ENCODE measurements around the gene KIF22. TPM values are rescaled to one million over a fixed set of nuclear protein-coding genes. Genes with fewer than 3 reads are reported as not detected.

Gene KIF22
- polyA plus RNA-seq, 3 donors = 22.0 to 46.2 (median 28.9) TPM

- TF ChIP-seq CTCF (IDR thresholded peaks at IDR 0.05) = no peak
- Mint-ChIP-seq H3K4me1 (peaks cover 68% of the 10 kb centered on the region), H3K9me3 (peaks cover 0 to 1% (median 0%) of the 10 kb centered on the region in 7 donors), H3K36me3 (peaks cover 25 to 38% of the 10 kb centered on the region in 2 donors), H3K27me3 (ENCODE audit: low read depth in 3 of 3) (peaks cover 0 to 1% (median 0%) of the 10 kb centered on the region in 3 donors), H3K27ac (peak overlapping the region; percentile 90 to 96 (median 91)), H3K4me3 (peak overlapping the region; percentile 96 to 98)
- Histone ChIP-seq H3K4me2 (replicated peaks; ENCODE audit: extremely low read depth, low read length, poor library complexity, severe bottlenecking) (peak overlapping the region; percentile 97), H4K20me1 (ENCODE audit: insufficient read depth, low read length) (peaks cover 80% of the 10 kb centered on the region), H3K79me2 (ENCODE audit: insufficient read depth, low read length) (peaks cover 94% of the 10 kb centered on the region), H3K9ac (ENCODE audit: insufficient read depth, low read length, poor library complexity, severe bottlenecking) (peak overlapping the region; percentile 66), H3K36me3 (replicated peaks in 1 of 2; ENCODE audit: control insufficient read depth in 1 of 2, insufficient read depth in 2 of 2, low read length in 2 of 2) (peaks cover 16 to 32% of the 10 kb centered on the region in 2 donors), H2AFZ (ENCODE audit: insufficient read depth, low read depth, low read length, poor library complexity, severe bottlenecking) (peak overlapping the region; percentile 71), H3K27me3 (ENCODE audit: control insufficient read depth in 2 of 2, insufficient read depth in 2 of 2, low read length in 2 of 2) (no peaks in the 10 kb centered on the region), H3K9me3 (replicated peaks in 1 of 2; ENCODE audit: control insufficient read depth in 1 of 2, insufficient read depth in 1 of 2, low read length in 2 of 2) (no peaks in the 10 kb centered on the region), H3K27ac (ENCODE audit: low read depth in 1 of 2, low read length in 2 of 2) (peak overlapping the region; percentile 44 to 88), H3K4me3 (replicated peaks in 1 of 3; ENCODE audit: low read depth in 2 of 3, low read length in 3 of 3) (peak overlapping the region; percentile 69 to 99 (median 80)), H3K4me1 (ENCODE audit: control insufficient read depth in 1 of 2, insufficient read depth in 2 of 2, low read length in 2 of 2) (peaks cover 50 to 62% of the 10 kb centered on the region in 2 donors)
- WGBS (ENCODE audit: insufficient coverage) = 41% methylated on average over 8 of the region's 11 CpGs
- intact Hi-C loops (cut with micrococcal nuclease) = loop anchor here in 1 of 2 donors (5.0 kb wide), 1 partner anchor 41 kb away; the partner anchor contains the start of gene CDIPT
- peak in 1 of 3 donors; percentile 10 for DNase-seq
These were observed 30.4 kb downstream of the KIF22 start for GRCh38 chr16:29820730-29821642.

GRCh38 chr16:29821643-29822115 is 31.1 kb downstream of the KIF22 start:
- TF ChIP-seq CTCF (IDR thresholded peaks at IDR 0.05) = no peak
- Histone ChIP-seq H3K27me3 (ENCODE audit: control insufficient read depth in 2 of 2, insufficient read depth in 2 of 2, low read length in 2 of 2) (no peaks in the 10 kb centered on the region), H3K9me3 (replicated peaks in 1 of 2; ENCODE audit: control insufficient read depth in 1 of 2, insufficient read depth in 1 of 2, low read length in 2 of 2) (no peaks in the 10 kb centered on the region), H2AFZ (ENCODE audit: insufficient read depth, low read depth, low read length, poor library complexity, severe bottlenecking) (no peak overlapping the region), H3K9ac (ENCODE audit: insufficient read depth, low read length, poor library complexity, severe bottlenecking) (peak overlapping the region; percentile 66), H4K20me1 (ENCODE audit: insufficient read depth, low read length) (peaks cover 87% of the 10 kb centered on the region), H3K4me3 (replicated peaks in 1 of 3; ENCODE audit: low read depth in 2 of 3, low read length in 3 of 3) (peak overlapping the region; percentile 69 to 99 (median 80)), H3K36me3 (replicated peaks in 1 of 2; ENCODE audit: control insufficient read depth in 1 of 2, insufficient read depth in 2 of 2, low read length in 2 of 2) (peaks cover 16 to 35% of the 10 kb centered on the region in 2 donors), H3K27ac (ENCODE audit: low read depth in 1 of 2, low read length in 2 of 2) (peak overlapping the region; percentile 44 to 88), H3K79me2 (ENCODE audit: insufficient read depth, low read length) (peaks cover 94% of the 10 kb centered on the region), H3K4me2 (replicated peaks; ENCODE audit: extremely low read depth, low read length, poor library complexity, severe bottlenecking) (peak overlapping the region; percentile 97), H3K4me1 (ENCODE audit: control insufficient read depth in 1 of 2, insufficient read depth in 2 of 2, low read length in 2 of 2) (peaks cover 50 to 57% of the 10 kb centered on the region in 2 donors)
- no peak for DNase-seq
- Mint-ChIP-seq H3K4me3 (peak overlapping the region; percentile 96 to 98), H3K27ac (peak overlapping the region in 6 of 7 donors; percentile 90 to 96 (median 92)), H3K9me3 (peaks cover 0 to 1% (median 0%) of the 10 kb centered on the region in 7 donors), H3K27me3 (ENCODE audit: low read depth in 3 of 3) (peaks cover 0 to 1% (median 0%) of the 10 kb centered on the region in 3 donors), H3K36me3 (peaks cover 25 to 43% of the 10 kb centered on the region in 2 donors), H3K4me1 (peaks cover 67% of the 10 kb centered on the region)
- intact Hi-C loops (cut with micrococcal nuclease) = loop anchor here in 1 of 2 donors (5.0 kb wide), 1 partner anchor 41 kb away; the partner anchor contains the start of gene CDIPT
- WGBS (ENCODE audit: insufficient coverage) = 74% methylated on average over 7 of the region's 7 CpGs
